A549 treated with ZK216348 at 1 μM for 4 hours (cell line): ENCODE results near the gene CPA1. TPM values are rescaled to one million over a fixed set of nuclear protein-coding genes. Genes with fewer than 3 reads are reported as not detected.

Experiments
- total RNA-seq: library from RNA; stranded (reverse); fragments of 200-300 nt; extraction: Qiagen RNA extraction; gene quantifications from 5 replicates; pipeline ENCODE4 v1.2.3, GENCODE V29; 2022; ENCODE audit warnings: low read depth

Gene CPA1
- total RNA-seq = not detected in 5 replicates

GRCh38 chr7:130379921-130380860, at the start of gene CPA1:
CPA1 (plus strand) TSS chr7:130380494; CDS start chr7:130380521, 27 bp downstream.

GRCh38 chr7:130344271-130344866, 35.9 kb upstream of the CPA1 start, which contains the start of gene CPA5:
CPA5 (plus strand) TSS chr7:130344816; CDS start chr7:130346486, 1,670 bp downstream.

Other genes with a start within 250 kb of the CPA1 start
- gene TMEM209, start 175.1 kb upstream of the CPA1 start, total RNA-seq = 11.0 to 17.8 TPM (median 15.4 TPM) in 5 replicates
- gene SSMEM1, start 172.6 kb upstream of the CPA1 start, total RNA-seq = not detected in 5 replicates
- gene CPA2, start 113.6 kb upstream of the CPA1 start, total RNA-seq = 0.18 to 0.28 TPM in 2 of 5 replicates, not detected in the others
- gene CPA4, start 87.3 kb upstream of the CPA1 start, total RNA-seq = 3.7 to 5.0 TPM (median 4.5 TPM) in 5 replicates
- not detected in 5 replicates for gene CPA5, start 35.7 kb upstream of the CPA1 start, total RNA-seq
- 12.3 to 15.3 TPM (median 13.6 TPM) in 5 replicates for gene CEP41, start 60.5 kb downstream of the CPA1 start, total RNA-seq
- gene MEST, start 111.6 kb downstream of the CPA1 start, total RNA-seq = 34.3 to 42.6 TPM (median 39.5 TPM) in 5 replicates